ENCODE results near the gene LBHD2.
A peak's percentile ranks its signal among the peaks of the same experiment; 100 is the strongest.

The LBHD2 gene

GRCh38 chr14:103090481-103091020, 6.5 kb downstream of the LBHD2 start:
- no peak for DNase-seq (ENCODE audit: extremely low read depth in 1 of 2, low read depth in 1 of 2)

- DNase-seq (ENCODE audit: extremely low read depth in 1 of 2, low read depth in 1 of 2): peak; percentile 59 to 60
Measured at GRCh38 chr14:103091041-103091882, 7.3 kb downstream of the LBHD2 start.

GRCh38 chr14:103091883-103092222, 7.8 kb downstream of the LBHD2 start:
- no peak for DNase-seq (ENCODE audit: extremely low read depth in 1 of 2, low read depth in 1 of 2)

GRCh38 chr14:103093856-103094405, 9.9 kb downstream of the LBHD2 start:
- DNase-seq (ENCODE audit: extremely low read depth in 1 of 2, low read depth in 1 of 2): no peak

- DNase-seq (ENCODE audit: extremely low read depth in 1 of 2, low read depth in 1 of 2): no peak
Measured at GRCh38 chr14:103094406-103095209, 10.6 kb downstream of the LBHD2 start, which contains the start of gene EXOC3L4. TSS of gene EXOC3L4 (plus strand) at chr14:103094725. CDS start at chr14:103100220, 5,495 bp downstream.

GRCh38 chr14:103095210-103095778, 11.3 kb downstream of the LBHD2 start:
- DNase-seq (ENCODE audit: extremely low read depth in 1 of 2, low read depth in 1 of 2): no peak

- no peak for DNase-seq (ENCODE audit: extremely low read depth in 1 of 2, low read depth in 1 of 2)
Measured at GRCh38 chr14:103096387-103096786, 12.4 kb downstream of the LBHD2 start.

- DNase-seq (ENCODE audit: extremely low read depth in 1 of 2, low read depth in 1 of 2): no peak
Measured at GRCh38 chr14:103097244-103097993, 13.4 kb downstream of the LBHD2 start.

GRCh38 chr14:103097994-103098957, 14.3 kb downstream of the LBHD2 start:
- DNase-seq (ENCODE audit: extremely low read depth in 1 of 2, low read depth in 1 of 2): no peak

- DNase-seq (ENCODE audit: extremely low read depth in 1 of 2, low read depth in 1 of 2): no peak
Measured at GRCh38 chr14:103099081-103099732, 15.2 kb downstream of the LBHD2 start.

GRCh38 chr14:103099733-103100280, 15.8 kb downstream of the LBHD2 start:
- no peak for DNase-seq (ENCODE audit: extremely low read depth in 1 of 2, low read depth in 1 of 2)

GRCh38 chr14:103100281-103101121, 16.5 kb downstream of the LBHD2 start:
- no peak for DNase-seq (ENCODE audit: extremely low read depth in 1 of 2, low read depth in 1 of 2)

GRCh38 chr14:103101257-103101962, 17.4 kb downstream of the LBHD2 start:
- DNase-seq (ENCODE audit: extremely low read depth in 1 of 2, low read depth in 1 of 2): no peak

- no peak for DNase-seq (ENCODE audit: extremely low read depth in 1 of 2, low read depth in 1 of 2)
Measured at GRCh38 chr14:103101963-103102688, 18.1 kb downstream of the LBHD2 start.

- DNase-seq (ENCODE audit: extremely low read depth in 1 of 2, low read depth in 1 of 2): no peak
Measured at GRCh38 chr14:103102689-103103260, 18.8 kb downstream of the LBHD2 start.
